HT-29 (cell line): ENCODE results near the gene UGT1A5. TPM values are rescaled to one million over a fixed set of nuclear protein-coding genes. Genes with fewer than 3 reads are reported as not detected.
A peak's percentile ranks its signal among the peaks of the same experiment; 100 is the strongest.

Source experiments
- DNase-seq: peaks from one replicate; pipeline ENCODE4 v3.0.0-alpha.2; 2015; ENCODE audit warnings: low spot score
- total RNA-seq: library from RNA; depleted of rRNA; stranded (reverse); fragments of >200 nt; shearing (Covaris generic); gene quantifications from 2 replicates; pipeline ENCODE4 v1.2.3, GENCODE V29; 2014; rRNA removed

Gene UGT1A5
- 3.1 and 3.5 TPM in 2 replicates for total RNA-seq

DNA sequence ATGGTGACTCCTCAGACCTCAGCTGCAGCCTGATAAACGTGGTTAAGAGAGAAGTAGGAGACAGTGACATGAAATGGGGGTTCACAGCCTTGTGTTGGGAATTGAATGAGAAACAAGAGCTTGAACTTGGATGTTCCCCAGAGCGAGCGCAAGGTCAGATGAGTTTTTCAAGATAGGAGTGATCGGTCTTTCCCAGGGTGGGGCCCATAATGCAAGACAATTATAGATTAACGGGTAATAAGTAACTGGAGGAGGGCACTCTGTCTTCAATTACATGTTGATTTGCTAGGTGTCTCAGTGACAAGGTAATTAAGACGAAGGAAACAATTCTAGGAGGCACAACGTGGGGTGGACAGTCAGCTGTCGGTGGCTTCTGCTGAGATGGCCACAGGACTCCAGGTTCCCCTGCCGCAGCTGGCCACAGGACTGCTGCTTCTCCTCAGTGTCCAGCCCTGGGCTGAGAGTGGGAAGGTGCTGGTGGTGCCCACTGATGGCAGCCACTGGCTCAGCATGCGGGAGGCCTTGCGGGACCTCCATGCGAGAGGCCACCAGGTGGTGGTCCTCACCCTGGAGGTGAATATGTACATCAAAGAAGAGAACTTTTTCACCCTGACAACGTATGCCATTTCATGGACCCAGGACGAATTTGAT is at the start of gene UGT1A5:
UGT1A5 (plus strand) TSS at position 297 of the 651 bp plus-strand sequence; CDS start at position 382, 85 bp downstream.
- DNase-seq, result no peak

DNA sequence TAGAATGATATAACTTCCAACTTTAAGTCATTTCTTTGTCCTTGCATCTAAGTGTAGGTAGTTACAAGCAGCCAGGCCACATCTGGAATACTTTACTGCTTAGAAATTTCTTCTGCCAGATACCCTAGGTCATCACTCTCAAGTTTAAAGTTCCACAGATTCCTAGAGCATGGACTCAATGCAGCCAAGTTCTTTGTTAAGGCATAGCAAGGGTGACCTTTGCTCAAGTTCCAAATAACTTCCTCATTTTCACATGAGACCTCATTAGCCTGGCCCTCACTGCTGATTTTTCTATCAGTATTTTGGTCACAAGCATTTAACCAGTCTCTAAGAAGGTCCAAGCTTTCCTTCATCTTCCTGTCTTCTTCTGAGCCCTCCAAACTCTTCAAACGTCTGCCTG is 48.8 kb upstream of the UGT1A5 start:
- DNase-seq, result no peak

DNA sequence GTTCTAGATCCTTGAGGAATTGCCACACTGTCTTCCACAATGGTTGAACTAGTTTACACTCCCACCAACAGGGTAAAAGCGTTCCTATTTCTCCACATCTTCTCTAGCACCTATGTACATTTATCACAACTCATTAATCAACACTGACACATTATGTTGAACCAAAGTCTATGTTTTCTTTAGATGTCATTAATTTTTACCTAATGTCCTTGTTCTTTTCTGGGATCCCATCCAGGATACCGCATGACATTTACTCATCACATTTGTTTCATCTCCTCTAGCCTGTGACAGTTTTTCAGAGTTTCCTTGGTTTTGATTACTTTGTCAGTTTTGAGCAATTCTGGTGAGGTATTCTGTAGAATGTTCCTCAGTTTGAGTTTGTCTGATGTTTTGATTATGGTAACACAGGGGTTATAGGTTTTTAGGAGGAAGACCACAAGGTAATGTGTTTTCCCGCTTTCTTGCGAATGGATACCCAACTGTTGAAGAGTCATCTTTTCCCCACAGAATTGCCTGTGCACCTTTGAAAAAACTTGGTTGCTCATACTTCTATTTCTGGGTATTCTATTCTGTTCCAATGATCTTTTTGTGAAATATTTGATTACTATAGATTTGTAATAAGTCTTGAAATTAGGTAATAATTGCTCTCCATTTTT is 44.0 kb upstream of the UGT1A5 start:
- DNase-seq, result no peak

DNA sequence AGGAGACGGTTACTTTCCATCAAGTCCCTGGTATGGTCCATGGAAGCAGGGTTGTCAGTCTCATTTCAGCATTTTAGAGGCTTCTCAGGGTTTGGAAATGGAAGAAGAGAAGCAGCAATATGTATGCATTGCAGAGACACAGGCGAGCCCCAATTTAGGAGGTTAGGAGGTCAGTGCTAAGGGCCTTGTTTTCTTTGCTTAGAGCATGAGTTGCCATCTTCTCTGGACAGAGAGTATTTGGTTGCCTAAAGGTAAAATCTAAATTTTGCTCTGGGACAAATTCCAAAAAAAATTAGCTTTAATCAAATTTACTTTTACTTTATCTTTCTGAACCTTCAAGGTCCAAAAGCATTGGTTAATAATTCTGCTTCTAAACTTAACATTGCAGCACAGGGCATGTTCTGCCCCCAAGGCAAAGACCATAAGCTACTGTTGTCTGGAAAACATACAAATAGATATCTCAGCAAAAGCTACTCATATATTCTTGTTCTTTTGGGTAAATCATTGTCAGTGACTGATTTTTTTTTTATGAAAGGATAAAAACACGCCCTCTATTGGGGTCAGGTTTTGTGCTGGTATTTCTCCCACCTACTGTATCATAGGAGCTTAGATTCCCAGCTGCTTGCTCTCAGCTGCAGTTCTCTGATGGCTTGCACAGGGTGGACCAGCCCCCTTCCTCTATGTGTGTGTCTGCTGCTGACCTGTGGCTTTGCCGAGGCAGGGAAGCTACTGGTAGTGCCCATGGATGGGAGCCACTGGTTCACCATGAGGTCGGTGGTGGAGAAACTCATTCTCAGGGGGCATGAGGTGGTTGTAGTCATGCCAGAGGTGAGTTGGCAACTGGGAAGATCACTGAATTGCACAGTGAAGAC is 41.2 kb upstream of the UGT1A5 start, which contains the start of gene UGT1A9:
UGT1A9 (plus strand) TSS at position 609 of the 872 bp plus-strand sequence; CDS start at position 646, 37 bp downstream.
- no peak for DNase-seq

DNA sequence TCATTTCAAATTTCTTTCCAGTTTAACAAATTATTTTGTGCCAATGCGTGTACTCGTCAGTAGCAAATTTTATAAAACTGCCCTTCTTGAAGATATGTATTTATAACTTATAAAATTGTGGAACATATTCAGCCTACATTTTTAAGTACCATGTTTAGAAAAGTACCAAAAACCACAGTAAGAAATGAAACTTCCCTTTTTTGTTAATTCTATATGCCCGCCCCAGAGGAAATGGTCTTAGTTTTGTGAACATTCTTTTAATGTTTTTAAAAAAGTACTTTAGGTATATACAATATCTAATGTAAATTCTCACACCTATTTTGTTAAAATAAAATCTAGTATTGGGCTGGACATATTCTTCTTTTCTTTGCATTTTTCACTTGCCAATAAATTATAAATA is 39.8 kb upstream of the UGT1A5 start:
- no peak for DNase-seq

DNA sequence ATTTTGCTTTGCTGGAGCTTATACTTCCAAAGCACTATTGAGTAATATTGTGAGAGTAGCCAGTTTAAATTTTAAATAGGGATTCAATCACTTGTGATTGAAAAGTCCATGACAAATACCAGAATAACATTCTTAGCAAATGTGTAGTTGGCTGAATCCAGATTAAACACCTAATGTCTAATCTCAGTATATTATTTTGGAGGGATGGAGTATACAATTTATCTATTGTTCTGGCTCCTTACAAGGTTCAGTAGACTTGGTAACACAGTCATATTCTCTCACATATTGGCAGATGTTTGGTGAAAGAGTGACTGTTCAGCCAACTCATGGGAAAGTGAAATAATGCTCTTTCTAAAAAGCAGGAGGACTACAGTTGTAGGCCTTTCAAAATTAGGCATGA is 38.8 kb upstream of the UGT1A5 start:
- DNase-seq, result no peak

DNA sequence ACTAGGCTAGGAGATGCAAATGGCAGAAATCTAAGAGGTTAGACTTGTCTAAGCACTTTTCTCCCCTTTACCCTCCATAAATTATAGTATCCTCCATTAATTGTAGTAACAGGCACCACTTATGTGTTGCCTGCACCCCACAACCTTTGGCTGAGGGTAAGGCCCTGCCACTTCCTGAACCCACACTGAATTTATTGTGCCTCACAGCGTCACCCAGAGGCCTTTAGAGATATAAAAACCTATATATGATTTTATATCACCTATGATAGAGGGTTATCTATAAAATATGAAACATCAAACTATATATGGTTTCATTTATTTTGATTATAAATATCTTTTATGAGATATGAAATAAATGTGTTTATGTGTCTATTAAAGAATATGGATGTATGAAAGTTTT is 38.4 kb upstream of the UGT1A5 start:
- DNase-seq, result no peak

DNA sequence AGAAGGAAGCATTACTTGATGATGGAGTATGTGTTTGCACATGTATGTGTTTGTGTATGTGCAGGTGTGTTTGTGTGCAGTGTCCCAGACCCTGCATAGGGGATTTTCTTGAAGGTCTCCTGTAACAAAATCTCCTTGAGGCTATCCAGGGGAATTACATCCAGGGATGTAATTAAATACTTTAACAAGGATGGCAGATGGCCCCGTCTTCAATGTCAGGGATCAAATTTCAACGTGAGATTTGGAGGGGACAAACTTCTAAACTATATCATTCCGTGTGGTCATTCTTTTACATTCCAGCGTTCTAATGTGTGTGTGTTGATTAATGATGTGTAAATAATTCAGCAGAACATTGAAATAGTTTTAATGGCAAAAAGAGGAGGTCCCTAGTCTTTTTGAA is 37.7 kb upstream of the UGT1A5 start:
- DNase-seq, result no peak

DNA sequence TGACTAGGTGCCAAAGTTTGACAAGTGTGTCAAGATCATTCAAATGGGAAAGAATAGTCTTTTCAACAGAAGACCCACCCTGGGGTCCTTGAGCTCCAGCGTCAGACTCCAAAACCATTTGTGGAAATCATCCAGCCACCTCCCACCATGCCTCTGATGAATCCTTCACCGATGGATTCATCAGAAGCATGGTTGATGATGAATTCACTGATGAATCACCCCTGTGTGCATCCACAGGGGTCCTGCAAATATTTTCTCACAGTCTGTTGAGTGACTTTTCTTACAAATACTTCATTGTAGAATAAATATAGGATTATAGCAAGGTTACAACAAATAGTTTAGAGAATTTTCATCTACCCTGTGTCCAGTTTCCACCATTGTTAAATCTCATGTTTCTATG is 36.7 kb upstream of the UGT1A5 start:
- DNase-seq, result no peak

DNA sequence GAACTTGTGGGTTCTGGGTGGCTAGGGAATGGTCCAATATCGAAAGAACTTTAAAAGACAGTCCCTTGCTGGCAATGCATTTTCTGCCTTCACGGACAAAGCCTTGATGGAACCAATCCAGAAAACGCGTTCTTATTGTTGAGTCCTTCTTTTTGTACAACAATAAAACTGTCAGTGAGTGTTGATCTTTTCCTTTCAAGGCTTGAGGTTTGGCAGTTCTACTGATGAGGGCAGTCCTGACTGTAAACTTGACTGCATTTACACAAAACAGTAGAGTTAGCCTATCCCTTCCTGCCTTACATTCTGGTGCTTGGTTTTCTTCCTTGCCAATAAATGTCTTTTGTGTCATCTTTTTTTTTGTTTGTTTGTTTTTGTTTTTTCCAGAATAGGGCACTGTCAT is 33.5 kb upstream of the UGT1A5 start:
- DNase-seq, result no peak

DNA sequence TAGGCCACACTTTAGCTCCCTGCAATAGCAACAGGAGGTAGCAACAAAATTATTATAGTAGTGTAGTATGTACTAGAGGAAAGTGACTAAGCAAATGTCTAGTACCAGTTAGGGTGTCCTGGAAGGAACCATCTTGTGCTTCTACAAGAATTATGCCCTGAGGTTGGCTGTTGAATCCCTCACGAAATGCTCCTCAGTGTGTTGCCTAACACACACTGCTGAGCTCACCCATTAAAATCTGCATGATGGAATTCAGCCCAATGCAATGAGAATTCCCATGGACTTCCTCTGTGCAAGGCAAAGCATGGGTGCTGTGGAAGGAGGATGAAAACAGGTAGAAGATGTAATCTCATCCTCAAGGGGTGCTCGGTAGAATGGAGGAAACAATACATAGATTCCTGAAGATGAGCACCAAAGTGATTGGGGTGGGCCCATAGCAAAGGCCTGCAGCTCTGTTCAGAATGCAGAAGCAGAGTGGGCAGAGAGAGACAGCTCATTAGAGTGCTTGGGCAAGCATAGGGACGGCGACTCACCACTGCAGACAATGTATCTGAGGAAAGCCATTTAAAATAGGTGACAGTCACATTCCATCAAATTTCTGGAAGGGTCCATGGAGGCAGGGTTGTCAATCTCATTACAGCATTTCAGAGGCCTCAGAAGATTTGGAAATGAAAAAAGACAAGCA is 32.2 kb upstream of the UGT1A5 start:
- no peak for DNase-seq

DNA sequence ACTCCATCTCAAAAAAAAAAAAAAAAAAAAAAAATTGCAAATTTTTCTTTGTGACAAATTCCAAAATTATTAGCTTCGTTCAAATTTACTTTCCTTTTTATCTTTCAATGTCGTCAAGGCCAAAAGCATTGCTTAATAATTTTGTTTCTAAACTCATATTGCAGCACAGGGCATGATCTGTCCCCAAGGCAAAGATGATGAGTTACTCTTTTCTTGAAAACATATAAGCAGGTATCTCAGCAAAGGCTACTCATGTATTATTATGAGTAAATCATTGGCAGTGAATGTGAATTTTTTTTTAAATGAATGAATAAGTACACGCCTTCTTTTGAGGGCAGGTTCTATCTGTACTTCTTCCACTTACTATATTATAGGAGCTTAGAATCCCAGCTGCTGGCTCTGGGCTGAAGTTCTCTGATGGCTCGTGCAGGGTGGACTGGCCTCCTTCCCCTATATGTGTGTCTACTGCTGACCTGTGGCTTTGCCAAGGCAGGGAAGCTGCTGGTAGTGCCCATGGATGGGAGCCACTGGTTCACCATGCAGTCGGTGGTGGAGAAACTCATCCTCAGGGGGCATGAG is 31.1 kb upstream of the UGT1A5 start, which contains the start of gene UGT1A7:
UGT1A7 (plus strand) TSS at position 381 of the 579 bp plus-strand sequence; CDS start at position 418, 37 bp downstream.
- DNase-seq, result no peak

DNA sequence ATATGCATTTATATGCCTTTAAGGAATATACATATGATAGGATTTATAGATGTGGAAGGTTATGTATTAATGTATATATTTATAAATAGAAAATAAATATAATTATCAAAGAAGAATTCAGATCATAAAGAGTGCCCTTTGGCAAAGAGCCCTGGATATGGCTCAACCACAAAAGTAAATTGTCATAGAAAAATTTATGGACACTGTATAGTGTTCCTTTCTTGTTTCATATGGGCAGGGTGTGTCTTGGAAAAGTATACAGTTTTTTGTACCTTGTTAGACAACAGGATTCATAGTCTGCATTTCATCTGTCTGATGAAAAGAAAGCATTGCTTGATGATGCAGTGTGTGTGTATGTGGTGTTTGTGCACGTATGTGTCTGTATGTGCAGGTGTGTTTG is 28.1 kb upstream of the UGT1A5 start:
- no peak for DNase-seq

DNA sequence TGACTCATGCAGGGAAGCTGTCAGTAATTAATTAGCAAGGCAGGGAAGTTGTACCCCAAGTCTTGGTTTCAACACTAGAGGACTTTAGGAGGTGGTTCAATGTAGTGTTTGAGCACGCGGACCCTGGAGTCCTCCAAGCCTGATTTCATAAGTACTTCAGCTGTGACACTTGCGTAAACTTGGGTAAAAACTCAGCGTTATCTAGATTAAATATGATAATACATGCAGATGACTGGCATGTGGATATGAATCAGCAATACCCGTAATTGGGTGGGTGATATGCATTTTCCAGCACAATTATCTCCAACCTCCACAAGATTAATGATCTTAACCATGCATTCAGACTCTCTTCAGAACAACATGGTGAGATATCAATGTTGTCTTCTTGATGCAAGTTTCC is 25.8 kb upstream of the UGT1A5 start:
- DNase-seq, result no peak

DNA sequence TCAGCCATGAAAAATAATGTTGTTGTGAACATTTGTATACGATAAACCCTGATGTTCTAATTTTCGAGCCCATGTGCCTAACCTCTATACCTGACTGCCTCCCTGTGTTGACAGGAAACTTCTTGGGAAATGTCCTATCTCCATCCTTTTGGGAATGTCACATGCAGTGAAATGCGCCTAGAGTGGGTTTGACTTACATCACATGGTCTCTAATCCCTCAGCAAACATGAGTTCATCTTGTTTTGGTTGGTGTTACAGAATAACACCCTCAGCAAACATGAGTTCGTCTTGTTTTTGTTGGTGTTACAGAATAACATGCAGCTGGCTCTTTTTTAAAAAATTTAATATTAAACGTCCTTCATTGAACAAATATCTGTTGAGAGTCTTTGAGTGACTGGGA is 24.4 kb upstream of the UGT1A5 start:
- DNase-seq, result no peak

DNA sequence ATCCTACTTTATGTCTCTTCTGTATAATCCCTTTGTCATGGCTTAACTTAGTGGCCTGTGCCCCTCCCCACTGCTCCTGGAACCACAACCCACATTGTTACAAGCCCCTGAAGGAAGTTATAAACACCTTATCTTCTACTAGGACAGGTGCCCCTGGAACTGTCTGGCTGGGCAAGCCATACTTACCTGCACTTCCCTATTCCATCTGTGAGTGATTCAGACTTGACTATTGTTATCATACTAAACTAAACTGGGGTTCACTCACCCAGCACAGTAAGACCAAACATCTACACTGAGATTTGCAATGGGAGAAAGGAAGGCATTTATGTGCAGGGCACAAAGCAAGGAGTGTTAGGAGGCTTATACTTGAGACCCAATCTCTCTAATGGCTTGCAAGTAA is 23.7 kb upstream of the UGT1A5 start:
- DNase-seq, result peak; percentile 59

DNA sequence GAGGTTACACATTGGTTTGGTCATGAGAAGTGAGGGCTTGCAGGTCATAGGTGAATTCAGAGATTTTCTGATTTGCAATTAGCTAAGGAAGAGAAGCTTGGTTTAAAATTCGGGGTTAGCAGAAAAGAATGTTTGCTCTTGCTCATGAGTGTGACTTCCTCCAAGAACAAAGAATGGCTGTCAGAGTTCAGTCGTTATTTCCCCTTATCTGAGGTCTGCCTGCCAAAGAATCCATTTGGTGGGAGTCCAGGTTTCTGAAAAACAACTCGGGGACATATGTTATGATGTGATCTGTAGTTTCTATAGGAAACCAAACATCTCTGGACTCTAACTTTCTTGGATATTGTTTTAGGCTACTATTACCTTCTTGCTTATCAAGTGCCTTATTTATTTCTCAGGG is 23.2 kb upstream of the UGT1A5 start:
- no peak for DNase-seq

DNA sequence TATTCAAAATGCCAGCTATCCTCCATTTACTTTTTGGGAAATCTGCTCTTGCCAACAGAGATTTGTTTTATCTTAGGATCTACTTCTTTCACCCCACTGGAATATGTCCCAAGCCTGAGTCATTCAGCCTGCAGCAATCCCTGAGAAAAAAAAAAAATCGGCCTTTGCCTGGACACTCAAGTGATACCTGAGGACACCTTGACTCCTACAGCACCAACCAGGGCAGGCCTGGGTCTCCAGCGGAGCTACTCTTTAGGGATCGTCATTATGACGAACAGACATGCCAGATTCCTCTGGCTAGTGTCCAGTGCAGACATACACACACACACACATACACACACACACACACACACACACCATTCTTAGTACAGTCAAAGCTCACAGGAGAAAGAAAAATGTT is 22.3 kb upstream of the UGT1A5 start:
- peak; percentile 58 for DNase-seq

DNA sequence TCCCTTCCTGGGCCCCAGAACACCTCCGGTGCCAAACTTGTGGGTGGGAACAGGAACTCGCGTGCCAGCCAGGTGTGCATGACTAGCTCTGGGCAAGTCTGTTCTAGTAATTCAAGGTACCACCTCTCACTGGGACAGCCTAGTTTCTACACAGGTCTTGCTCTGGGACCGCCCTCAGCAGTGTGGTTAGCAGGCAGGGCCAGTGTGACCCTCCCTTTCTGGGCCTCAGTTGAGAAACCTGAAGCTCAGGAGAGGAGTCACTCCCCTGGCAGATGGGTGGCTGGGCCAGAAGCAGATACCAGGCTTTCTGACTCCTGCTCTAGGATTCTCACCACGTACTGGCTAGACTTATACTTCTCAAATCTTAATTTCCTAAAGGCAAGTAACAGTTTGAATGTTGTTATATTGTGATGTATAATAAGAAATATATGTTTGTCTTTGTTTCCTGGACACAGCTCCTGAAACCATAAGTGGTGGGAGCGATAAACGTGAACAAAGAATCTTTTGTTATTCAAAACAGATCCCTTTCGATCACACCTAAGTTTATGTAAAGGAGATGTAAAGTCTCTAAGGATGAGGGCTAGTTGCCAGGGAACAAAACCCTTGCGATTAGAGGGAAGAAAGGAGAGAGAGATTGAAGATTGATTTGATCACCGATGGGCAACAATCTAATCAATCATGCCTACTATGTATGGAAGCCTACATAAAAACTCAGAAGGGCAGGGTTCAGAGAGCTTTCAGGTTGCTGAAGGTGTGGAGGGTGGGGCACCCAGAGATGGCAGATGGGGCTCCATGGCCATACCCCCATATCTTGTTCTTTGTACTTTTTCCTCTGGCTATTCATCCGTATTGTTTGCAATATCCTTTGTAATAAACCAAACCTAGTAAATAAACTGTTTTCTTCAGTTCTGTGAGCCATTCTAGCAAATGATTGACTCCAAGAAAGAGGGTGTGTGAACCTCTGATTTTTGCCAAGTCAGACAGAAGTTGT is 21.0 kb upstream of the UGT1A5 start:
- DNase-seq, result peak; percentile 89

DNA sequence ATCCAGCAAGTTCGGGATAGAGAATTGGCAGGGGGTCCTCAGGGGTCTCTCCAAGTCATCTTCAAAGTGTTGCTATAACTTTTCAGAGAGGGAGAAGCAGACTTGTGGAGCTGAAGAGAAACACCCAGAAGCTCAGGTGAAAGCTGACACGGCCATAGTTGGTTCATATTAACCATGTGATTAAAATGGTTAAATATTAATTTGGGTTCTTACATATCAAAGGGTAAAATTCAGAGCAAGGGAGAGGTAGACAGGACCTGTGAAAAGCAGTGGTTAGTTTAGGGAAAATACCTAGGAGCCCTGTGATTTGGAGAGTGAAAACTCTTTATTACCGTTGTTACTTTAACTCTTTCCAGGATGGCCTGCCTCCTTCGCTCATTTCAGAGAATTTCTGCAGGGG is 20.1 kb upstream of the UGT1A5 start, which contains the start of gene UGT1A6:
UGT1A6 (plus strand) TSS at position 243 of the 400 bp plus-strand sequence; CDS start at position 358, 115 bp downstream.
- DNase-seq, result peak; percentile 51
